NCI-H774 (cell line): ENCODE results near the gene PRAMEF18.
"Not testable (repeated sequence)": the region's sequence is repeated elsewhere in the genome, so short reads cannot be mapped to it uniquely, and the experiment has no call there.

Source experiments
- DNase-seq: peaks from one replicate; lab custom pipeline; 2025; lab: John Stamatoyannopoulos, UW

Gene PRAMEF18

GRCh38 chr1:13225675-13226204 is at the start of gene PRAMEF18:
Gene PRAMEF18, minus strand, starts transcription at chr1:13226154. Its CDS starts 48 bp downstream, at chr1:13226106.
- not testable (repeated sequence) for DNase-seq

GRCh38 chr1:13265124-13265523 is 39.2 kb upstream of the PRAMEF18 start:
- not testable (repeated sequence) for DNase-seq

- DNase-seq = not testable (repeated sequence)
Measured at GRCh38 chr1:13253898-13254297, 27.9 kb upstream of the PRAMEF18 start, which contains the start of gene PRAMEF5. Gene PRAMEF5, plus strand, starts transcription at chr1:13254198. Its CDS starts 5,071 bp downstream, at chr1:13259269.

GRCh38 chr1:13247122-13247521 is 21.2 kb upstream of the PRAMEF18 start:
- DNase-seq = not testable (repeated sequence)

- not testable (repeated sequence) for DNase-seq
Measured at GRCh38 chr1:13246554-13246871, 20.6 kb upstream of the PRAMEF18 start.

- DNase-seq = not testable (repeated sequence)
Measured at GRCh38 chr1:13245841-13246553, 20.0 kb upstream of the PRAMEF18 start.

- DNase-seq = not testable (repeated sequence)
Measured at GRCh38 chr1:13243536-13244263, 17.7 kb upstream of the PRAMEF18 start.

GRCh38 chr1:13239633-13240032 is 13.7 kb upstream of the PRAMEF18 start:
- DNase-seq = not testable (repeated sequence)

- DNase-seq = not testable (repeated sequence)
Measured at GRCh38 chr1:13237572-13237971, 11.6 kb upstream of the PRAMEF18 start.

GRCh38 chr1:13234057-13234456 is 8.1 kb upstream of the PRAMEF18 start:
- not testable (repeated sequence) for DNase-seq

GRCh38 chr1:13232056-13232455 is 6.1 kb upstream of the PRAMEF18 start:
- not testable (repeated sequence) for DNase-seq

GRCh38 chr1:13231061-13231750 is 5.3 kb upstream of the PRAMEF18 start:
- not testable (repeated sequence) for DNase-seq

GRCh38 chr1:13230601-13231000 is 4.6 kb upstream of the PRAMEF18 start:
- DNase-seq = not testable (repeated sequence)

- DNase-seq = not testable (repeated sequence)
Measured at GRCh38 chr1:13230096-13230495, 4.1 kb upstream of the PRAMEF18 start.

GRCh38 chr1:13228343-13228781 is 2.4 kb upstream of the PRAMEF18 start:
- no peak for DNase-seq

- DNase-seq = not testable (repeated sequence)
Measured at GRCh38 chr1:13227271-13228055, 1.5 kb upstream of the PRAMEF18 start.

- no peak for DNase-seq
Measured at GRCh38 chr1:13224480-13225060, 1.4 kb downstream of the PRAMEF18 start.

- DNase-seq = not testable (repeated sequence)
Measured at GRCh38 chr1:13222788-13223187, 3.2 kb downstream of the PRAMEF18 start.

GRCh38 chr1:13219203-13219602 is 6.8 kb downstream of the PRAMEF18 start:
- DNase-seq = not testable (repeated sequence)

- DNase-seq = not testable (repeated sequence)
Measured at GRCh38 chr1:13216619-13217018, 9.3 kb downstream of the PRAMEF18 start.

GRCh38 chr1:13208712-13209111 is 17.2 kb downstream of the PRAMEF18 start:
- DNase-seq = not testable (repeated sequence)
